HEK293 (cell line): ENCODE results near the gene APBB1.

Experiments
- PRDM1 ChIP-seq: fragments of 450-650 bp; formaldehyde crosslinking; IDR thresholded peaks from 2 replicates; pipeline ENCODE4; 2016; ENCODE audit warnings: missing biosample characterization, missing genetic modification characterization
- REPIN1 ChIP-seq: fragments of 450-650 bp; formaldehyde crosslinking; IDR thresholded peaks from 2 replicates; pipeline ENCODE4 v1.5.1; 2017; ENCODE audit warnings: missing biosample characterization, missing genetic modification characterization, low read depth
- SP2 ChIP-seq: fragments of 450-650 bp; formaldehyde crosslinking; IDR thresholded peaks from 2 replicates; pipeline ENCODE4 v1.5.1; 2016; ENCODE audit warnings: missing biosample characterization, missing genetic modification characterization
- TRIM28 ChIP-seq: IDR thresholded peaks from 2 replicates; pipeline ENCODE4 v1.6.1; 2011; ENCODE audit warnings: low read length, control low read depth, borderline replicate concordance
- ZNF24 ChIP-seq: fragments of 450-650 bp; formaldehyde crosslinking; IDR thresholded peaks from 2 replicates; pipeline ENCODE4 v1.5.1; 2016; ENCODE audit warnings: missing biosample characterization, missing genetic modification characterization
- ZNF514 ChIP-seq: fragments of 450-650 bp; formaldehyde crosslinking; IDR thresholded peaks from 2 replicates; pipeline ENCODE4 v1.5.1; 2016; ENCODE audit warnings: missing biosample characterization, missing genetic modification characterization
- ZNF571 ChIP-seq: fragments of 450-650 bp; formaldehyde crosslinking; IDR thresholded peaks from 2 replicates; pipeline ENCODE4 v1.5.0; 2017; ENCODE audit warnings: missing biosample characterization, missing genetic modification characterization
- TF ChIP-seq, protein P1 (sequence below): fragments of 450-650 bp; formaldehyde crosslinking; IDR thresholded peaks from 2 replicates; pipeline ENCODE4 v1.5.1; 2016; ENCODE audit warnings: missing biosample characterization, missing genetic modification characterization
- TF ChIP-seq, protein P2 (sequence below): fragments of 450-650 bp; formaldehyde crosslinking; IDR thresholded peaks from 2 replicates; pipeline ENCODE4 v1.5.1; 2016; ENCODE audit warnings: missing biosample characterization, missing genetic modification characterization
- TF ChIP-seq, protein P3 (sequence below): fragments of 450-650 bp; formaldehyde crosslinking; IDR thresholded peaks from 2 replicates; pipeline ENCODE4 v1.5.1; 2016; ENCODE audit warnings: missing biosample characterization, missing genetic modification characterization
- TF ChIP-seq, protein P4 (sequence below): fragments of 450-650 bp; formaldehyde crosslinking; IDR thresholded peaks from 2 replicates; pipeline ENCODE4 v1.5.1; 2016; ENCODE audit warnings: missing biosample characterization, missing genetic modification characterization

DNA sequence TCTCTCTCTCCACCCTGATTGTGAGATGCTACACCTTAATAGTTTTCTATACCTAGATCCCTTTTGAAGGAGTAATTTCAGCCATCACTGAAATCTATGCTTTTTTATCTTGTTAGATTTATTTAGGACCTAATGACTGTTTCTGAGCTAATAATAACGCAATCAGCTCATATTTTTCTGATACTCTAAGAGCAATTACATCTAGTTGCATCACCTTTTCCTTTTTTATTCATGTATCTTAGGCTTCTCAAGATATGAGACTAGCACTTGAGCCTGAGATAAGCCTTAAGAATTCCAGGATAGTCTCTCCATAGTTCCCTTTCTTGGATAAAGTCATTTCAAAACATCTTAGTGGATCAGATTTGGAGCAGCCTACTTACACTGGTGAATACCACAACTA is 73.5 kb downstream of the APBB1 start:
- TF ChIP-seq ZNF514 (no peak), TRIM28 (no peak), ZNF571 (tag by site-specific recombination) (no peak), REPIN1 (tag by site-specific recombination) (no peak), ZNF24 (no peak), PRDM1 (tag by site-specific recombination) (no peak), SP2 (no peak)
- TF ChIP-seq, protein P1, sequence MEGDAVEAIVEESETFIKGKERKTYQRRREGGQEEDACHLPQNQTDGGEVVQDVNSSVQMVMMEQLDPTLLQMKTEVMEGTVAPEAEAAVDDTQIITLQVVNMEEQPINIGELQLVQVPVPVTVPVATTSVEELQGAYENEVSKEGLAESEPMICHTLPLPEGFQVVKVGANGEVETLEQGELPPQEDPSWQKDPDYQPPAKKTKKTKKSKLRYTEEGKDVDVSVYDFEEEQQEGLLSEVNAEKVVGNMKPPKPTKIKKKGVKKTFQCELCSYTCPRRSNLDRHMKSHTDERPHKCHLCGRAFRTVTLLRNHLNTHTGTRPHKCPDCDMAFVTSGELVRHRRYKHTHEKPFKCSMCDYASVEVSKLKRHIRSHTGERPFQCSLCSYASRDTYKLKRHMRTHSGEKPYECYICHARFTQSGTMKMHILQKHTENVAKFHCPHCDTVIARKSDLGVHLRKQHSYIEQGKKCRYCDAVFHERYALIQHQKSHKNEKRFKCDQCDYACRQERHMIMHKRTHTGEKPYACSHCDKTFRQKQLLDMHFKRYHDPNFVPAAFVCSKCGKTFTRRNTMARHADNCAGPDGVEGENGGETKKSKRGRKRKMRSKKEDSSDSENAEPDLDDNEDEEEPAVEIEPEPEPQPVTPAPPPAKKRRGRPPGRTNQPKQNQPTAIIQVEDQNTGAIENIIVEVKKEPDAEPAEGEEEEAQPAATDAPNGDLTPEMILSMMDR = no peak
- TF ChIP-seq, protein P2, sequence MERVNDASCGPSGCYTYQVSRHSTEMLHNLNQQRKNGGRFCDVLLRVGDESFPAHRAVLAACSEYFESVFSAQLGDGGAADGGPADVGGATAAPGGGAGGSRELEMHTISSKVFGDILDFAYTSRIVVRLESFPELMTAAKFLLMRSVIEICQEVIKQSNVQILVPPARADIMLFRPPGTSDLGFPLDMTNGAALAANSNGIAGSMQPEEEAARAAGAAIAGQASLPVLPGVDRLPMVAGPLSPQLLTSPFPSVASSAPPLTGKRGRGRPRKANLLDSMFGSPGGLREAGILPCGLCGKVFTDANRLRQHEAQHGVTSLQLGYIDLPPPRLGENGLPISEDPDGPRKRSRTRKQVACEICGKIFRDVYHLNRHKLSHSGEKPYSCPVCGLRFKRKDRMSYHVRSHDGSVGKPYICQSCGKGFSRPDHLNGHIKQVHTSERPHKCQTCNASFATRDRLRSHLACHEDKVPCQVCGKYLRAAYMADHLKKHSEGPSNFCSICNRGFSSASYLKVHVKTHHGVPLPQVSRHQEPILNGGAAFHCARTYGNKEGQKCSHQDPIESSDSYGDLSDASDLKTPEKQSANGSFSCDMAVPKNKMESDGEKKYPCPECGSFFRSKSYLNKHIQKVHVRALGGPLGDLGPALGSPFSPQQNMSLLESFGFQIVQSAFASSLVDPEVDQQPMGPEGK (tag by site-specific recombination) = no peak
- TF ChIP-seq, protein P3, sequence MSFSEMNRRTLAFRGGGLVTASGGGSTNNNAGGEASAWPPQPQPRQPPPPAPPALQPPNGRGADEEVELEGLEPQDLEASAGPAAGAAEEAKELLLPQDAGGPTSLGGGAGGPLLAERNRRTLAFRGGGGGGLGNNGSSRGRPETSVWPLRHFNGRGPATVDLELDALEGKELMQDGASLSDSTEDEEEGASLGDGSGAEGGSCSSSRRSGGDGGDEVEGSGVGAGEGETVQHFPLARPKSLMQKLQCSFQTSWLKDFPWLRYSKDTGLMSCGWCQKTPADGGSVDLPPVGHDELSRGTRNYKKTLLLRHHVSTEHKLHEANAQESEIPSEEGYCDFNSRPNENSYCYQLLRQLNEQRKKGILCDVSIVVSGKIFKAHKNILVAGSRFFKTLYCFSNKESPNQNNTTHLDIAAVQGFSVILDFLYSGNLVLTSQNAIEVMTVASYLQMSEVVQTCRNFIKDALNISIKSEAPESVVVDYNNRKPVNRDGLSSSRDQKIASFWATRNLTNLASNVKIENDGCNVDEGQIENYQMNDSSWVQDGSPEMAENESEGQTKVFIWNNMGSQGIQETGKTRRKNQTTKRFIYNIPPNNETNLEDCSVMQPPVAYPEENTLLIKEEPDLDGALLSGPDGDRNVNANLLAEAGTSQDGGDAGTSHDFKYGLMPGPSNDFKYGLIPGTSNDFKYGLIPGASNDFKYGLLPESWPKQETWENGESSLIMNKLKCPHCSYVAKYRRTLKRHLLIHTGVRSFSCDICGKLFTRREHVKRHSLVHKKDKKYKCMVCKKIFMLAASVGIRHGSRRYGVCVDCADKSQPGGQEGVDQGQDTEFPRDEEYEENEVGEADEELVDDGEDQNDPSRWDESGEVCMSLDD (tag by site-specific recombination) = no peak
- TF ChIP-seq, protein P4, sequence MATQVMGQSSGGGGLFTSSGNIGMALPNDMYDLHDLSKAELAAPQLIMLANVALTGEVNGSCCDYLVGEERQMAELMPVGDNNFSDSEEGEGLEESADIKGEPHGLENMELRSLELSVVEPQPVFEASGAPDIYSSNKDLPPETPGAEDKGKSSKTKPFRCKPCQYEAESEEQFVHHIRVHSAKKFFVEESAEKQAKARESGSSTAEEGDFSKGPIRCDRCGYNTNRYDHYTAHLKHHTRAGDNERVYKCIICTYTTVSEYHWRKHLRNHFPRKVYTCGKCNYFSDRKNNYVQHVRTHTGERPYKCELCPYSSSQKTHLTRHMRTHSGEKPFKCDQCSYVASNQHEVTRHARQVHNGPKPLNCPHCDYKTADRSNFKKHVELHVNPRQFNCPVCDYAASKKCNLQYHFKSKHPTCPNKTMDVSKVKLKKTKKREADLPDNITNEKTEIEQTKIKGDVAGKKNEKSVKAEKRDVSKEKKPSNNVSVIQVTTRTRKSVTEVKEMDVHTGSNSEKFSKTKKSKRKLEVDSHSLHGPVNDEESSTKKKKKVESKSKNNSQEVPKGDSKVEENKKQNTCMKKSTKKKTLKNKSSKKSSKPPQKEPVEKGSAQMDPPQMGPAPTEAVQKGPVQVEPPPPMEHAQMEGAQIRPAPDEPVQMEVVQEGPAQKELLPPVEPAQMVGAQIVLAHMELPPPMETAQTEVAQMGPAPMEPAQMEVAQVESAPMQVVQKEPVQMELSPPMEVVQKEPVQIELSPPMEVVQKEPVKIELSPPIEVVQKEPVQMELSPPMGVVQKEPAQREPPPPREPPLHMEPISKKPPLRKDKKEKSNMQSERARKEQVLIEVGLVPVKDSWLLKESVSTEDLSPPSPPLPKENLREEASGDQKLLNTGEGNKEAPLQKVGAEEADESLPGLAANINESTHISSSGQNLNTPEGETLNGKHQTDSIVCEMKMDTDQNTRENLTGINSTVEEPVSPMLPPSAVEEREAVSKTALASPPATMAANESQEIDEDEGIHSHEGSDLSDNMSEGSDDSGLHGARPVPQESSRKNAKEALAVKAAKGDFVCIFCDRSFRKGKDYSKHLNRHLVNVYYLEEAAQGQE (tag by site-specific recombination) = no peak
